HepG2 (cell line): ENCODE measurements around the gene ENDOD1. TPM values are rescaled to one million over a fixed set of nuclear protein-coding genes. Genes with fewer than 3 reads are reported as not detected.

Experiments
- ATM ChIP-seq: fragments of 450-650 bp; IDR thresholded peaks from 2 replicates; pipeline ENCODE4 v1.7.1; 2017; ENCODE audit warnings: mild to moderate bottlenecking, borderline replicate concordance
- EZH2 ChIP-seq: conservative IDR thresholded peaks from 2 replicates; pipeline ENCODE4 v1.6.1; 2012; ENCODE audit warnings: mild to moderate bottlenecking, low read depth, low read length, moderate library complexity
- GLI4 ChIP-seq: sonication (generic); formaldehyde crosslinking; IDR thresholded peaks from 2 replicates; pipeline ENCODE4 v1.5.1; 2020; ENCODE audit warnings: missing genetic modification reagents, mild to moderate bottlenecking, moderate library complexity, borderline replicate concordance
- IRX3 ChIP-seq: sonication (generic); formaldehyde crosslinking; IDR thresholded peaks from 2 replicates; pipeline ENCODE4 v1.8.1; 2023; ENCODE audit warnings: mild to moderate bottlenecking, low read depth, missing genetic modification reagents, borderline replicate concordance
- MED13 ChIP-seq: sonication (generic); formaldehyde crosslinking; IDR thresholded peaks from 2 replicates; pipeline ENCODE4 v1.5.0; 2020; ENCODE audit warnings: missing genetic modification reagents
- MTA1 ChIP-seq: sonication (generic); formaldehyde crosslinking; IDR thresholded peaks from 2 replicates; pipeline ENCODE4 v1.4.0; 2020; ENCODE audit warnings: missing genetic modification reagents, mild to moderate bottlenecking, borderline replicate concordance
- MZF1 ChIP-seq: sonication (generic); formaldehyde crosslinking; IDR thresholded peaks from 2 replicates; pipeline ENCODE4 v1.8.1; 2023; ENCODE audit warnings: mild to moderate bottlenecking, missing genetic modification reagents, borderline replicate concordance
- NFYB ChIP-seq: sonication (generic); formaldehyde crosslinking; IDR thresholded peaks from 2 replicates; pipeline ENCODE4 v1.4.0; 2020; ENCODE audit warnings: missing genetic modification reagents
- PAWR ChIP-seq: sonication (generic); formaldehyde crosslinking; IDR thresholded peaks from 2 replicates; pipeline ENCODE4 v1.4.0; 2020; ENCODE audit warnings: missing genetic modification reagents, mild to moderate bottlenecking, borderline replicate concordance
- PHF8 ChIP-seq: sonication (generic); formaldehyde crosslinking; IDR thresholded peaks from 2 replicates; pipeline ENCODE4 v1.5.0; 2020; ENCODE audit warnings: missing genetic modification reagents
- POLR2A ChIP-seq, 2 experiments: IDR thresholded peaks; 2 replicates each; pipeline ENCODE4 v1.6.1; 2011; ENCODE audit warnings: low read depth in 2 of 2, low read length in 2 of 2, mild to moderate bottlenecking in 1 of 2, moderate library complexity in 1 of 2; ENCODE audit not compliant: insufficient read depth in 1 of 2
- TAF15 ChIP-seq: fragments of 200-400 bp; formaldehyde crosslinking; IDR thresholded peaks from one replicate; pipeline ENCODE4 v1.6.1; 2018; ENCODE audit warnings: mild to moderate bottlenecking, low read depth, low read length; ENCODE audit not compliant: poor library complexity, severe bottlenecking
- ZNF337 ChIP-seq: sonication (generic); formaldehyde crosslinking; IDR thresholded peaks from 2 replicates; pipeline ENCODE4 v1.5.1; 2020; ENCODE audit warnings: missing genetic modification reagents, low read depth, mild to moderate bottlenecking, borderline replicate concordance
- ZNF382 ChIP-seq: sonication (generic); formaldehyde crosslinking; IDR thresholded peaks from 2 replicates; pipeline ENCODE4 v1.5.0; 2020; ENCODE audit warnings: missing genetic modification reagents, mild to moderate bottlenecking, borderline replicate concordance
- ZNF451 ChIP-seq: sonication (generic); formaldehyde crosslinking; IDR thresholded peaks from 2 replicates; pipeline ENCODE4 v1.5.0; 2020; ENCODE audit warnings: mild to moderate bottlenecking, missing genetic modification reagents
- ZNF552 ChIP-seq: sonication (generic); formaldehyde crosslinking; IDR thresholded peaks from 2 replicates; pipeline ENCODE4 v1.9.0; 2022; ENCODE audit warnings: missing genetic modification reagents, mild to moderate bottlenecking, borderline replicate concordance
- ZNF567 ChIP-seq: sonication (generic); formaldehyde crosslinking; IDR thresholded peaks from 2 replicates; pipeline ENCODE4 v1.8.1; 2023; ENCODE audit warnings: mild to moderate bottlenecking, missing genetic modification reagents, borderline replicate concordance
- ZNF713 ChIP-seq: sonication (generic); formaldehyde crosslinking; IDR thresholded peaks from 2 replicates; pipeline ENCODE4 v1.4.0; 2020; ENCODE audit warnings: mild to moderate bottlenecking, missing genetic modification reagents
- polyA plus RNA-seq, 8 experiments: library from polyadenylated mRNA; depleted of rRNA in 3 of 8; stranded (reverse) in 7 of 8; unstranded in 1 of 8; fragments of >200 nt; fragmentation: Illumina TruSeq in 4 of 8; extraction: Trizol in 4 of 8; gene quantifications; 2 replicates each; pipeline versions ENCODE4 v1.2.1 to v1.2.3, GENCODE V29; 2011 to 2016; ENCODE audit warnings: low read depth in 4 of 8, missing spikeins in 1 of 8, mixed read lengths in 1 of 8; ENCODE audit not compliant: insufficient read depth in 1 of 8
- total RNA-seq, 5 experiments: library from RNA; depleted of rRNA; stranded (reverse); fragments of >200 nt; fragmentation: Illumina TruSeq; extraction: Trizol; gene quantifications; 2 replicates each; pipeline ENCODE4 v1.2.3, GENCODE V29; 2016; ENCODE audit warnings: low read depth in 1 of 5
- TF ChIP-seq, protein P1 (sequence below): sonication (generic); formaldehyde crosslinking; conservative IDR thresholded peaks from 2 replicates; pipeline ENCODE4 v1.8.1; 2023; ENCODE audit warnings: missing genetic modification reagents
- TF ChIP-seq, protein P2 (sequence below): fragments of 450-650 bp; IDR thresholded peaks from 2 replicates; pipeline ENCODE4 v1.6.1; 2016
- TF ChIP-seq, protein P3 (sequence below): sonication (generic); formaldehyde crosslinking; IDR thresholded peaks from 2 replicates; pipeline ENCODE4 v1.5.0; 2020; ENCODE audit warnings: missing genetic modification reagents
- TF ChIP-seq, protein P4 (sequence below): sonication (generic); formaldehyde crosslinking; IDR thresholded peaks from 2 replicates; pipeline ENCODE4 v1.4.0; 2020; ENCODE audit warnings: missing genetic modification reagents

The ENDOD1 gene
- total and polyA plus RNA-seq, 2 of the 13 experiments (the other 11 are each of a cell fraction or from before 2014, with no cell fraction given): 2.0 to 6.8 TPM

DNA sequence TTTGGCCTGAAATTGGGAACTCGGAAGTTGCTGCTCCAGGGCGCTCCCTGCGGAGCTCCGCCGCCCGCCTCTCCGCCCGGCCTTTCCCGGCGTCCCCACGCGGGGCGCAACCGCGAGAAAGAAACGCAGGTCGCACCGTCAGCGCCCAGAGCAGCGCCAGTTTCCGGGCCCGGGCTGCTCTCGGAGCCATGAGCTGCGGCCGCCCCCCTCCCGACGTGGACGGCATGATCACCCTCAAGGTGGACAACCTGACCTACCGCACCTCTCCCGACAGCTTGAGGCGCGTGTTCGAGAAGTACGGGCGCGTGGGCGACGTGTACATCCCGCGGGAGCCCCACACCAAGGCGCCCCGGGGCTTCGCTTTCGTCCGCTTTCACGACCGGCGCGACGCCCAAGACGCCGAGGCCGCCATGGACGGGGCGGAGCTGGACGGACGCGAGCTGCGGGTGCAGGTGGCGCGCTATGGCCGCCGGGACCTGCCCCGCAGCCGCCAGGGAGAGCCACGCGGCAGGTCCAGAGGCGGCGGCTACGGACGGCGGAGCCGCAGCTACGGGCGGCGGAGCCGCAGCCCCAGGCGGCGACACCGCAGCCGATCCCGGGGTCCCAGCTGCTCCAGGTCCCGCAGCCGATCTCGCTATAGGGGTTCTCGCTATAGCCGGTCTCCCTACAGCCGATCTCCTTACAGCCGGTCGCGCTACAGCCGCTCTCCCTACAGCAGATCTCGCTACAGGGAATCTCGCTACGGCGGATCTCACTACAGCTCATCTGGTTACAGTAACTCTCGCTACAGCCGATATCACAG, 22.4 kb upstream of the ENDOD1 start (continued):
- TF ChIP-seq ZNF382 (CRISPR knock-in tag) (no peak), NFYB (CRISPR knock-in tag) (no peak), ZNF567 (no peak), ZNF451 (CRISPR knock-in tag) (no peak), PHF8 (CRISPR knock-in tag) (peak; percentile 86), ZNF713 (CRISPR knock-in tag) (no peak), EZH2 (no peak), ZNF337 (CRISPR knock-in tag) (peak; percentile 31; the same call in 1 of the 2 replicates), ZNF552 (CRISPR knock-in tag) (no peak), GLI4 (CRISPR knock-in tag) (peak; percentile 50; the same call in 1 of the 2 replicates), PAWR (CRISPR knock-in tag) (no peak), ATM (no peak), TAF15 (peak; percentile 58), MED13 (CRISPR knock-in tag) (0 out of 2 replicates have a peak, but pooled peaks have one; percentile 39), IRX3 (no peak), POLR2A (IDR thresholded peaks at IDR 0.05; ENCODE audit: insufficient read depth in 1 of 2, low read depth in 2 of 2, low read length in 2 of 2) (peak; percentile 60 to 66), MTA1 (CRISPR knock-in tag) (peak; percentile 93; the same call in 1 of the 2 replicates), MZF1 (0 out of 2 replicates have a peak, but pooled peaks have one; percentile 43)
- TF ChIP-seq, protein P1, sequence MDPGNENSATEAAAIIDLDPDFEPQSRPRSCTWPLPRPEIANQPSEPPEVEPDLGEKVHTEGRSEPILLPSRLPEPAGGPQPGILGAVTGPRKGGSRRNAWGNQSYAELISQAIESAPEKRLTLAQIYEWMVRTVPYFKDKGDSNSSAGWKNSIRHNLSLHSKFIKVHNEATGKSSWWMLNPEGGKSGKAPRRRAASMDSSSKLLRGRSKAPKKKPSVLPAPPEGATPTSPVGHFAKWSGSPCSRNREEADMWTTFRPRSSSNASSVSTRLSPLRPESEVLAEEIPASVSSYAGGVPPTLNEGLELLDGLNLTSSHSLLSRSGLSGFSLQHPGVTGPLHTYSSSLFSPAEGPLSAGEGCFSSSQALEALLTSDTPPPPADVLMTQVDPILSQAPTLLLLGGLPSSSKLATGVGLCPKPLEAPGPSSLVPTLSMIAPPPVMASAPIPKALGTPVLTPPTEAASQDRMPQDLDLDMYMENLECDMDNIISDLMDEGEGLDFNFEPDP: no peak
- TF ChIP-seq, protein P2, sequence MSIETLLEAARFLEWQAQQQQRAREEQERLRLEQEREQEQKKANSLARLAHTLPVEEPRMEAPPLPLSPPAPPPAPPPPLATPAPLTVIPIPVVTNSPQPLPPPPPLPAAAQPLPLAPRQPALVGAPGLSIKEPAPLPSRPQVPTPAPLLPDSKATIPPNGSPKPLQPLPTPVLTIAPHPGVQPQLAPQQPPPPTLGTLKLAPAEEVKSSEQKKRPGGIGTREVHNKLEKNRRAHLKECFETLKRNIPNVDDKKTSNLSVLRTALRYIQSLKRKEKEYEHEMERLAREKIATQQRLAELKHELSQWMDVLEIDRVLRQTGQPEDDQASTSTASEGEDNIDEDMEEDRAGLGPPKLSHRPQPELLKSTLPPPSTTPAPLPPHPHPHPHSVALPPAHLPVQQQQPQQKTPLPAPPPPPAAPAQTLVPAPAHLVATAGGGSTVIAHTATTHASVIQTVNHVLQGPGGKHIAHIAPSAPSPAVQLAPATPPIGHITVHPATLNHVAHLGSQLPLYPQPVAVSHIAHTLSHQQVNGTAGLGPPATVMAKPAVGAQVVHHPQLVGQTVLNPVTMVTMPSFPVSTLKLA: no peak
- TF ChIP-seq, protein P3, sequence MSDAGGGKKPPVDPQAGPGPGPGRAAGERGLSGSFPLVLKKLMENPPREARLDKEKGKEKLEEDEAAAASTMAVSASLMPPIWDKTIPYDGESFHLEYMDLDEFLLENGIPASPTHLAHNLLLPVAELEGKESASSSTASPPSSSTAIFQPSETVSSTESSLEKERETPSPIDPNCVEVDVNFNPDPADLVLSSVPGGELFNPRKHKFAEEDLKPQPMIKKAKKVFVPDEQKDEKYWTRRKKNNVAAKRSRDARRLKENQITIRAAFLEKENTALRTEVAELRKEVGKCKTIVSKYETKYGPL (CRISPR knock-in tag): no peak
- TF ChIP-seq, protein P4, sequence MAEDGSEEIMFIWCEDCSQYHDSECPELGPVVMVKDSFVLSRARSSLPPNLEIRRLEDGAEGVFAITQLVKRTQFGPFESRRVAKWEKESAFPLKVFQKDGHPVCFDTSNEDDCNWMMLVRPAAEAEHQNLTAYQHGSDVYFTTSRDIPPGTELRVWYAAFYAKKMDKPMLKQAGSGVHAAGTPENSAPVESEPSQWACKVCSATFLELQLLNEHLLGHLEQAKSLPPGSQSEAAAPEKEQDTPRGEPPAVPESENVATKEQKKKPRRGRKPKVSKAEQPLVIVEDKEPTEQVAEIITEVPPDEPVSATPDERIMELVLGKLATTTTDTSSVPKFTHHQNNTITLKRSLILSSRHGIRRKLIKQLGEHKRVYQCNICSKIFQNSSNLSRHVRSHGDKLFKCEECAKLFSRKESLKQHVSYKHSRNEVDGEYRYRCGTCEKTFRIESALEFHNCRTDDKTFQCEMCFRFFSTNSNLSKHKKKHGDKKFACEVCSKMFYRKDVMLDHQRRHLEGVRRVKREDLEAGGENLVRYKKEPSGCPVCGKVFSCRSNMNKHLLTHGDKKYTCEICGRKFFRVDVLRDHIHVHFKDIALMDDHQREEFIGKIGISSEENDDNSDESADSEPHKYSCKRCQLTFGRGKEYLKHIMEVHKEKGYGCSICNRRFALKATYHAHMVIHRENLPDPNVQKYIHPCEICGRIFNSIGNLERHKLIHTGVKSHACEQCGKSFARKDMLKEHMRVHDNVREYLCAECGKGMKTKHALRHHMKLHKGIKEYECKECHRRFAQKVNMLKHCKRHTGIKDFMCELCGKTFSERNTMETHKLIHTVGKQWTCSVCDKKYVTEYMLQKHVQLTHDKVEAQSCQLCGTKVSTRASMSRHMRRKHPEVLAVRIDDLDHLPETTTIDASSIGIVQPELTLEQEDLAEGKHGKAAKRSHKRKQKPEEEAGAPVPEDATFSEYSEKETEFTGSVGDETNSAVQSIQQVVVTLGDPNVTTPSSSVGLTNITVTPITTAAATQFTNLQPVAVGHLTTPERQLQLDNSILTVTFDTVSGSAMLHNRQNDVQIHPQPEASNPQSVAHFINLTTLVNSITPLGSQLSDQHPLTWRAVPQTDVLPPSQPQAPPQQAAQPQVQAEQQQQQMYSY: no peak
